Nephron progenitor cell (in vitro differentiated cells): ENCODE data around the gene SORCS2.
A peak's percentile ranks its signal among the peaks of the same experiment; 100 is the strongest.

Source experiments
- DNase-seq: peaks from one replicate; pipeline ENCODE4 v3.0.0; 2021
- H3K27ac Mint-ChIP-seq: 2 replicates; pipeline ENCODE4 v1.8.0; 2021; ENCODE audit warnings: mild to moderate bottlenecking, moderate library complexity, mixed read lengths
- H3K27me3 Mint-ChIP-seq: 2 replicates; pipeline ENCODE4 v1.8.0; 2021; ENCODE audit warnings: mild to moderate bottlenecking, low read depth, mixed read lengths; ENCODE audit not compliant: poor library complexity
- H3K36me3 Mint-ChIP-seq: 2 replicates; pipeline ENCODE4 v1.8.0; 2021; ENCODE audit warnings: low read depth, mixed read lengths
- H3K4me1 Mint-ChIP-seq: 2 replicates; pipeline ENCODE4 v1.8.0; 2021; ENCODE audit warnings: mixed read lengths
- H3K4me3 Mint-ChIP-seq: 2 replicates; pipeline ENCODE4 v1.8.0; 2021; ENCODE audit warnings: mild to moderate bottlenecking, moderate library complexity, mixed read lengths
- H3K9me3 Mint-ChIP-seq: 2 replicates; pipeline ENCODE4 v1.8.0; 2021; ENCODE audit warnings: mild to moderate bottlenecking, moderate library complexity, mixed read lengths
- TF ChIP-seq, protein P1 (sequence below): fragments of 200-600 bp; sonication (generic); IDR thresholded peaks from 2 replicates; pipeline ENCODE4 v1.5.0; 2021; ENCODE audit warnings: antibody characterized with exemption

Gene SORCS2

GRCh38 chr4:7733801-7734650 lies 541.7 kb downstream of the SORCS2 start:
- TF ChIP-seq, protein P1, sequence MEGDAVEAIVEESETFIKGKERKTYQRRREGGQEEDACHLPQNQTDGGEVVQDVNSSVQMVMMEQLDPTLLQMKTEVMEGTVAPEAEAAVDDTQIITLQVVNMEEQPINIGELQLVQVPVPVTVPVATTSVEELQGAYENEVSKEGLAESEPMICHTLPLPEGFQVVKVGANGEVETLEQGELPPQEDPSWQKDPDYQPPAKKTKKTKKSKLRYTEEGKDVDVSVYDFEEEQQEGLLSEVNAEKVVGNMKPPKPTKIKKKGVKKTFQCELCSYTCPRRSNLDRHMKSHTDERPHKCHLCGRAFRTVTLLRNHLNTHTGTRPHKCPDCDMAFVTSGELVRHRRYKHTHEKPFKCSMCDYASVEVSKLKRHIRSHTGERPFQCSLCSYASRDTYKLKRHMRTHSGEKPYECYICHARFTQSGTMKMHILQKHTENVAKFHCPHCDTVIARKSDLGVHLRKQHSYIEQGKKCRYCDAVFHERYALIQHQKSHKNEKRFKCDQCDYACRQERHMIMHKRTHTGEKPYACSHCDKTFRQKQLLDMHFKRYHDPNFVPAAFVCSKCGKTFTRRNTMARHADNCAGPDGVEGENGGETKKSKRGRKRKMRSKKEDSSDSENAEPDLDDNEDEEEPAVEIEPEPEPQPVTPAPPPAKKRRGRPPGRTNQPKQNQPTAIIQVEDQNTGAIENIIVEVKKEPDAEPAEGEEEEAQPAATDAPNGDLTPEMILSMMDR, result no peak
- no peak overlapping the region for H3K4me3 Mint-ChIP-seq

DNA sequence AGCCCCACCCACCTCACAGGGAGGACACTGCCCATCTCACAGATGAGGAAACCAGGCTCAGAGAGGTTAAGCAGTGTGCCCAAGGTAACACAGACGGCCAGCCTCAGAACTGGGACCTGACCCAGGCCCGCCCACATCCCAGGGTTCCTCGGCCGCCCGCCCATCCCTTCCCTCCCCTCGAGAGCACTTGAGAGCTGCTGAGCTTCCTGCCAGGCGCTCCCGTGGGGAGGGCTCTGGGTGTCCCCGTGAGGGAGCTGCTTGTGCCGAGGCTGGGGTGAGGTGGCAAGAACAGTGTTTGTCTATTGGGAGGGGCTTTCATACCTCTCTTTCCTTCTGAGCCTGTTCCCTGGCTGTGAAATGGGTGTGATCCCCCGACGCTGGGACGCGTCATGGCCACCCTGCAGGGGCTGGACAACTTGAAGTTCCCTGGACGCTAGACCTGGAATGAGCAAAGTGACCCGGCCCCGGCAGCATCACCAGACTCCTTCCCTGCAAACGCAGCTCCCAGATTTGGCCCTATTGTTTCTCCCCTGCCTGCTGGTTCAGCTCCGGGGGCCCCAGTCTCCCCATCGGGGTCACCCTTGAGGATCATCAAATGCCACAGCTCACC lies 542.4 kb downstream of the SORCS2 start:
- peaks cover 6% of the 10 kb centered on the region for H3K4me1 Mint-ChIP-seq
- H3K27ac Mint-ChIP-seq, result no peak overlapping the region
- H3K36me3 Mint-ChIP-seq, result no peaks in the 10 kb centered on the region
- TF ChIP-seq, protein P1, result no peak
- peaks cover 5% of the 10 kb centered on the region for H3K27me3 Mint-ChIP-seq
- DNase-seq, result no peak
- no peaks in the 10 kb centered on the region for H3K9me3 Mint-ChIP-seq
- no peak overlapping the region for H3K4me3 Mint-ChIP-seq

More at GRCh38 chr4:7733801-7734650, 541.7 kb downstream of the SORCS2 start:
- Mint-ChIP-seq H3K36me3 (no peaks in the 10 kb centered on the region), H3K27ac (no peak overlapping the region), H3K9me3 (no peaks in the 10 kb centered on the region), H3K27me3 (peaks cover 5% of the 10 kb centered on the region), H3K4me1 (peaks cover 8% of the 10 kb centered on the region)
- DNase-seq, result no peak

DNA sequence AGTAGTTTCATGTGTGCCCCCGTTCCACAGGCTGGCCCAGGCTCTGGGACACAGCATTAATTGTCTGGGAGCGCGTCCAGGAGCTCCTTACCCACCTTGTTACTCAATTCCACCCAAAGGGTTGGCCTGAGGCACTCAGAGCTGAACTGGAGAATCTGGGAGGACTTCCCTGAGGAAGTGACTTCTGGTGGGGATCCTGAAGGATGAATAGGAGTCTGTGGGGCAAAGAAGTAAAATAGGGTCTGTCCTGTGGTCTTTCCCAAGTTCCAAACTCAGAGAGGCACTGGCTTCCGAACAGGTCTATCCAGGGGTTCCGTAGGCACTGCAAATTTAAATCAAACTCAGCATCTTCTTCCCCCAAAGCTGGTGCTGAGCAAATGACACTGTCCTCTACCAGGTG lies 543.1 kb downstream of the SORCS2 start:
- no peaks in the 10 kb centered on the region for H3K9me3 Mint-ChIP-seq
- no peak for DNase-seq
- no peak overlapping the region for H3K27ac Mint-ChIP-seq
- TF ChIP-seq, protein P1, result no peak
- peaks cover 5% of the 10 kb centered on the region for H3K27me3 Mint-ChIP-seq
- peaks cover 4% of the 10 kb centered on the region for H3K4me1 Mint-ChIP-seq
- no peak overlapping the region for H3K4me3 Mint-ChIP-seq
- H3K36me3 Mint-ChIP-seq, result no peaks in the 10 kb centered on the region

DNA sequence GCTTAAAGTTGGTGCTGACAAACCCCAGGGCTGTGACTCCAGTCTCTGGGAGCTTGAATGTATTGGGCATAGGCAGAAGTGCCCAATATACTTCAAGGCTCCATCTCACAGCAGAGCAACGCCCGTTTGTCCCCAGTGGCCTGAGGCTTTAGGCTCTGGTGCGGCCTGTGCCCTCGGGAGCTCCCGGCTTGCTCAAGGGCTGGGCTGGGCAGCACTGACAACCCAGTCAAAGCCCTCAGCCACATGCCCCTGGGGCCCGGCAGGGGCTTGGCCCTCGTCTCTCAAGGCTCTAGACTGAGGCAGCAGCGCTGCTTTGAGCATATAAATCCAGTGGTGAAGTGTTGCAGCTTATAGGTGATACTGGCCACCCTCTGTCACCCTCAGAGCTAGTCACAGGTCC lies 543.6 kb downstream of the SORCS2 start:
- Mint-ChIP-seq H3K4me3 (no peak overlapping the region), H3K27me3 (peaks cover 5% of the 10 kb centered on the region), H3K36me3 (no peaks in the 10 kb centered on the region), H3K9me3 (no peaks in the 10 kb centered on the region), H3K4me1 (peaks cover 4% of the 10 kb centered on the region), H3K27ac (no peak overlapping the region)
- TF ChIP-seq, protein P1, result no peak
- DNase-seq, result no peak

DNA sequence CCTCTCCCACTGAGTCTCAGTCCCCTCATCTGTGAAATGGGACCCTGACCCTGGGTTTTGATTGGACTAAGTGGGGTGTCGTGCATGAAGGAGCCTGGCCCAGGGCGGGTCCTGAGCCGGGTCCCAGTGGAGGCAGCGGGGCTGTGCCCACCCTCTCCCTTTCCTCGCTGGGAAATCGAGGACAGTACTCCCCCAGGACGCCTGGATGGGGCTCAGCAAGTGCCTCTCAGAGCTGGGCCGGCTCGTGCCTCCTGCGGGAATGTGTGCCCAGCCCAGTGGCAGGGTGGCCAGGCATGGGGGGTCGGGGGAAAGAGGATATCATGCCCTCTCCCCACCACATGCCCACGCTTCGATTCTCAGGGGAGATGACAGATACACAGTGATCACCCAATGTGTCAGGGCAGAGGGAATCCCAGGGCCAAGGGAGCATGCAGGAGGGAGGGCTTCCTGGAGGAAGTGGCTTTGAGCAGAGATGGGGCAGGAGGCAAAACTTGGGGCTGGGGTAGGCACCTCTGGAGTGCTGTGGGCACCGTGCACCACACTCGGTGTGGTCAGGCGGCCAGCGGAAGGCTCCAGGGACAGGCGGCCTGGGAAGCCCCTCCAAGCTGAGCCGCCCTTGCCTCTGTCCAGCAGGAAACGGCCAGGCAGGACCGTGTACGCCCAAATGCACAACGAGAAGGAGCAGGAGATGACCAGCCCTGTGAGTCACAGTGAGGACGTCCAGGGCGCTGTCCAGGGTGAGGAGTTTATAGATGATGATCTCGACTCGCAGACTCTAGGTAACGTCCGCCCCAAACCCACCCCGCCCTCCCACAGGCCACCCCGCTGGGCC lies 544.3 kb downstream of the SORCS2 start:
- peak; percentile 45 for DNase-seq

More for the DNA sequence above, 544.3 kb downstream of the SORCS2 start:
- H3K27ac Mint-ChIP-seq, result peak overlapping the region; percentile 29
- peaks cover 4% of the 10 kb centered on the region for H3K4me1 Mint-ChIP-seq
- H3K36me3 Mint-ChIP-seq, result no peaks in the 10 kb centered on the region
- peaks cover 5% of the 10 kb centered on the region for H3K27me3 Mint-ChIP-seq
- TF ChIP-seq, protein P1, result no peak
- no peak overlapping the region for H3K4me3 Mint-ChIP-seq
- no peaks in the 10 kb centered on the region for H3K9me3 Mint-ChIP-seq
